ENCODE measurements around the gene VSTM2L. TPM values are rescaled to one million over a fixed set of nuclear protein-coding genes. Genes with fewer than 3 reads are reported as not detected.

The VSTM2L gene
- total RNA-seq, 1 donor from 2014 or later, result 2.9 TPM

DNA sequence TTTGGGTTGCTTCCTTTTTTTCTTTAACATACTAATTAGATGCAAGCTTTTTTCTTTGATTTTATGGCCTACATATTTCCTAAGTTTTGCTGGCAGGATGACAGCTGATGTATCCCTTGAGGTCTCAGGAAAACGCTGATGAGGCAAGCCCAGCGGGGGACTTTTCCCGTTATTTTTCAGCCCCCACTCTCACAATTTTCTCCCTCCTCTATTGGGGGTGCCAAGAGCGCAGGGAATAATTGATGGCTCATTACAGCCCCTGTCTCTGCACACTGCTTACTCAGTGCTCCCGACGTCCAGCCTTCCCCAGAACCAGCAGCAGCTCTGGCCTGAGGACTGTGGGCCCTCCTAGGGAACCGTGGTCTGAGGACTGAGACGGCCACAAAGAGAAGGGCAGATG lies 38.6 kb upstream of the VSTM2L start:
- Histone ChIP-seq H3K4me1 (peaks cover 16% of the 10 kb centered on the region), H2AFZ (replicated peaks) (no peak overlapping the region), H3K27me3 (no peaks in the 10 kb centered on the region), H3K4me2 (no peak overlapping the region), H3K9ac (no peak overlapping the region), H4K20me1 (ENCODE audit: low read depth) (no peaks in the 10 kb centered on the region), H3K36me3 (no peaks in the 10 kb centered on the region), H3K4me3 (no peak overlapping the region), H3K27ac (no peak overlapping the region), H3K79me2 (ENCODE audit: low read depth) (no peaks in the 10 kb centered on the region), H3F3A (ENCODE audit: low read depth) (peaks cover 12% of the 10 kb centered on the region), H3K9me3 (ENCODE audit: low read depth) (no peaks in the 10 kb centered on the region)
- no peak for DNase-seq (ENCODE audit: low spot score)
- peak overlapping the region; percentile 67 for H3K27ac Mint-ChIP-seq
- H3K4me1 Mint-ChIP-seq, result peaks cover 31% of the 10 kb centered on the region
- no peak overlapping the region for H3K4me3 Mint-ChIP-seq
- peaks cover 24% of the 10 kb centered on the region for H3K36me3 Mint-ChIP-seq
- TF ChIP-seq EZH2 (IDR thresholded peaks at IDR 0.05) (no peak), EZH2phosphoT487 (IDR thresholded peaks at IDR 0.05) (no peak)
- TF ChIP-seq, protein P1, sequence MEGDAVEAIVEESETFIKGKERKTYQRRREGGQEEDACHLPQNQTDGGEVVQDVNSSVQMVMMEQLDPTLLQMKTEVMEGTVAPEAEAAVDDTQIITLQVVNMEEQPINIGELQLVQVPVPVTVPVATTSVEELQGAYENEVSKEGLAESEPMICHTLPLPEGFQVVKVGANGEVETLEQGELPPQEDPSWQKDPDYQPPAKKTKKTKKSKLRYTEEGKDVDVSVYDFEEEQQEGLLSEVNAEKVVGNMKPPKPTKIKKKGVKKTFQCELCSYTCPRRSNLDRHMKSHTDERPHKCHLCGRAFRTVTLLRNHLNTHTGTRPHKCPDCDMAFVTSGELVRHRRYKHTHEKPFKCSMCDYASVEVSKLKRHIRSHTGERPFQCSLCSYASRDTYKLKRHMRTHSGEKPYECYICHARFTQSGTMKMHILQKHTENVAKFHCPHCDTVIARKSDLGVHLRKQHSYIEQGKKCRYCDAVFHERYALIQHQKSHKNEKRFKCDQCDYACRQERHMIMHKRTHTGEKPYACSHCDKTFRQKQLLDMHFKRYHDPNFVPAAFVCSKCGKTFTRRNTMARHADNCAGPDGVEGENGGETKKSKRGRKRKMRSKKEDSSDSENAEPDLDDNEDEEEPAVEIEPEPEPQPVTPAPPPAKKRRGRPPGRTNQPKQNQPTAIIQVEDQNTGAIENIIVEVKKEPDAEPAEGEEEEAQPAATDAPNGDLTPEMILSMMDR (IDR thresholded peaks at IDR 0.05), result no peak
- H3K9me3 Mint-ChIP-seq, result no peaks in the 10 kb centered on the region
- peaks cover 2% of the 10 kb centered on the region for H3K27me3 Mint-ChIP-seq (ENCODE audit: insufficient read depth, low read depth)

DNA sequence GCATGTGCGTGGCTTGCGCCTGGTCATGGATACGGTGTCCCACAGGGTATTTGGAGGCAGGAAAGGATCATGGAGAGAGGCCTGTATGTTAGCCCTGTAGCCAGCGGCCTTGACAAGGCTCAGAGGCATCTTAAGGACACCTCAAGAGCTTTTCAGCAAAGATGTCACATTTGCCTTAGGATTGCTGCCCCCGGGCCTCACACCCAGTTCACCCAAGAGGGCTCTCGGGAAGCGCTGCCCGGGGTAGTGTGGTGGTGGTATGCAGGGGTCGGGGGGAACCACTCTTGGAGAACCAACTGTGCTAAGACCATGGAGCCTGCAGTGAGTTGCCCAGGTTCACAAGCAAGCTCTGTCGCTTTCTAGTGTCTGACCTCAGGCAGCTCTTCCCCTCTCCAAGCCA lies 36.9 kb upstream of the VSTM2L start:
- Histone ChIP-seq H3K4me1 (peaks cover 20% of the 10 kb centered on the region), H3K27me3 (no peaks in the 10 kb centered on the region), H3K79me2 (ENCODE audit: low read depth) (no peaks in the 10 kb centered on the region), H3K9ac (no peak overlapping the region), H4K20me1 (ENCODE audit: low read depth) (no peaks in the 10 kb centered on the region), H3K4me2 (no peak overlapping the region), H3K36me3 (no peaks in the 10 kb centered on the region), H3K4me3 (no peak overlapping the region), H3K9me3 (ENCODE audit: low read depth) (no peaks in the 10 kb centered on the region), H3F3A (ENCODE audit: low read depth) (peaks cover 16% of the 10 kb centered on the region), H3K27ac (no peak overlapping the region), H2AFZ (replicated peaks) (no peak overlapping the region)
- no peak overlapping the region for H3K4me3 Mint-ChIP-seq
- H3K27me3 Mint-ChIP-seq (ENCODE audit: insufficient read depth, low read depth), result peaks cover 4% of the 10 kb centered on the region
- peaks cover 46% of the 10 kb centered on the region for H3K4me1 Mint-ChIP-seq
- DNase-seq (ENCODE audit: low spot score), result no peak
- H3K27ac Mint-ChIP-seq, result no peak overlapping the region
- no peaks in the 10 kb centered on the region for H3K9me3 Mint-ChIP-seq
- peaks cover 22% of the 10 kb centered on the region for H3K36me3 Mint-ChIP-seq
- TF ChIP-seq, protein P1 (IDR thresholded peaks at IDR 0.05), result no peak
- TF ChIP-seq EZH2 (IDR thresholded peaks at IDR 0.05), result no peak
- TF ChIP-seq EZH2phosphoT487 (IDR thresholded peaks at IDR 0.05), result no peak

DNA sequence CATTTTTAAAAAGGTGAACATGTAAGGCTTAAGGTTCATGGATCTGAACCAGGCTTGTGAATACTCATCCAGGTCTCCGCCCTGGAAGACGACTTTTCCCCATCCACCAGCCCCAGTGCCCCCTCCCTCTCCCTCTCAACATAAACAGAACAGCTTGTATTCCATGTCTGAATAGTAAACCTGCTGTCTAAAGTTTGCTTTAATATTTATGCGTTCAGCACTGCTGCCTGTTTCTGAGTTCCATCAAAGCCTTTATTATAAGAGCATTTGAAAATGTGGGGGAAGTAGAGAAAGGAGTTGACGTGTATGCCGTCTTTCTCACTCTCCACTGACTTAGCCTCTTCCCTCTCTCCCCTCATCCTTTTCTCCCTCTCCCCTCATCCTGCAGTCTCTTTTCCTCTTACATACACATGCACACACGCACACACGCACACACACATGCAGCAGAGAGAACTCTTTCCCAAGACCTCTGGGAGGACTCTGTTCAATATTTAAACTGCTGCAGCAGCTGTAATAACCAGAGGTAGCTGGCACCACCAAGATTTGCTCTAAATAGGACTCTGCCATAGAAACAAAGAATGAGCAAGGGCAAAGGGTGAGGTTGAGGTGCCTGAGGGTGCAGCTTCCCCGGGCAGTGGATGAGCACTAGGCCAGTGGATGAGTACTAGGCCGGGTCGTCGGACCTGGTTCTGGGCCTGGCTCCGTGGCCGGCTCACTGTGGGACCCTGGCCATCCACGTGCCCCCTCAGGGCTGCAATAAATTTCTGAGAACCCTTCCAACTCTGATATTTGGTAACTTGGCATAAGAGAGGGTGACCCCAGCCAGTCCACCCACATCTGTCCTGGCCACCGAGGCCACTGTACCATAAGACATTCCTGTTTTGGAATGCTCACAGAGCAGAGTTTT lies 35.4 kb upstream of the VSTM2L start:
- peaks cover 4% of the 10 kb centered on the region for H3K27me3 Mint-ChIP-seq (ENCODE audit: insufficient read depth, low read depth)
- H3K27me3 ChIP-seq, result no peaks in the 10 kb centered on the region
- H4K20me1 ChIP-seq (ENCODE audit: low read depth), result no peaks in the 10 kb centered on the region
- H3K27ac Mint-ChIP-seq, result peak overlapping the region; percentile 21
- no peak for DNase-seq (ENCODE audit: low spot score)
- H3K4me1 Mint-ChIP-seq, result peaks cover 46% of the 10 kb centered on the region
- no peaks in the 10 kb centered on the region for H3K36me3 ChIP-seq
- TF ChIP-seq, protein P1 (IDR thresholded peaks at IDR 0.05), result no peak
- TF ChIP-seq EZH2 (IDR thresholded peaks at IDR 0.05) (no peak), EZH2phosphoT487 (IDR thresholded peaks at IDR 0.05) (no peak)
- no peaks in the 10 kb centered on the region for H3K9me3 ChIP-seq (ENCODE audit: low read depth)
- H3K9me3 Mint-ChIP-seq, result no peaks in the 10 kb centered on the region
- no peak overlapping the region for H3K4me3 ChIP-seq
- peaks cover 20% of the 10 kb centered on the region for H3K4me1 ChIP-seq
- no peak overlapping the region for H2AFZ ChIP-seq (replicated peaks)
- no peak overlapping the region for H3K4me3 Mint-ChIP-seq
- H3F3A ChIP-seq (ENCODE audit: low read depth), result peaks cover 16% of the 10 kb centered on the region
- no peaks in the 10 kb centered on the region for H3K79me2 ChIP-seq (ENCODE audit: low read depth)
- no peak overlapping the region for H3K9ac ChIP-seq
- H3K4me2 ChIP-seq, result no peak overlapping the region
- no peak overlapping the region for H3K27ac ChIP-seq
- peaks cover 20% of the 10 kb centered on the region for H3K36me3 Mint-ChIP-seq
